ENCODE data around the gene PBX2.

DNA sequence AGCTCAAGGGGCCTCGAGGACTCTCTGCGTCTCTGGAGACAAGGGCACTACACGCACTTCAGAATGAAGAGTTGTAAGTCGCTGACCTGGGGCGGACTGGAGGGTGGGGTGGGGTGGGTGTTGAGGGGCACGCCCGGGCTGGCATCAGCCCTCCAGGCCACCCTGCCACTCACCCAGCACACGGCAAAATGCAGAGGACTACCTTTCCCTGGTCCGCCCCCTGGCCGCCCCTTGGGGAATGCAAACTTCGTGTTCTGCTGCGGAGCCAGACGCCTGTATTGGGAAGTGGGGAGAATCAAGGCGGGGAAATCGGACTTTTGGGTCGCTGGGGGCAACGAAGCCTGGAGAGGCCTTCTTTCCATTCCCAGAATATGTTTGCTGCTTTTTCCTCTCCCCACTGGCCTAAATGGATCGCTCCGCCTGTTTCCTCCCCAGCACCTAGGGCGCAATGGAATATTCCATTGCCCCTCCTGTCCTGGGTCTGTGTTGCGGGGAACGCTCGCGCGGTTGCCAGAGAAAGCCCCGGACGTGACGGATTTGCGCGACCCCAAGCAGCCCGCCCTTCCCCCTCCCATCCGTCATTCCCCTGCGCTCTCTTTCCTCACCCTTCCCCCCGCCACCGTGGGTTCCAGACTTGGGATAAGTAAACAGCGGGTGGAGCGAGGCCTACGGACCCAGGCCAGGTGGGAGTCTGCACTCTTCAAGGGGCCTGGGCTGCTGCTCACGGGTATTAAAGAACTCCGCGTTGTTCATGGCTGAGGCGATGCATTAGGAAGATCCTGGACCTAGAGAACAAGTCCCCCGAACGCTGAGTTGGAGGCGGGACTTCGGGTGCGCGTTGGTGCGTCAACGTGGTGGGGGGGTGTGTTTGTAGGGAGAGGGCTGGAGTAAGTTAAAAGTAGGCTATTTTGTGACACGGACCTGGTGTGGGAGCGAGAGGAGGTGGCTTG lies 36.2 kb downstream of the PBX2 start, which contains the start of gene PPT2:
- TF ChIP-seq REST (IDR thresholded peaks at IDR 0.05; ENCODE audit: insufficient replicate concordance, low read depth) (no peak), GABPA (IDR thresholded peaks at IDR 0.05; ENCODE audit: low read depth) (no peak), POLR2AphosphoS5 (IDR thresholded peaks at IDR 0.05; ENCODE audit: low read depth) (no peak), SPI1 (IDR thresholded peaks at IDR 0.05; ENCODE audit: borderline replicate concordance, low read depth) (no peak)
- TF ChIP-seq, protein P1, sequence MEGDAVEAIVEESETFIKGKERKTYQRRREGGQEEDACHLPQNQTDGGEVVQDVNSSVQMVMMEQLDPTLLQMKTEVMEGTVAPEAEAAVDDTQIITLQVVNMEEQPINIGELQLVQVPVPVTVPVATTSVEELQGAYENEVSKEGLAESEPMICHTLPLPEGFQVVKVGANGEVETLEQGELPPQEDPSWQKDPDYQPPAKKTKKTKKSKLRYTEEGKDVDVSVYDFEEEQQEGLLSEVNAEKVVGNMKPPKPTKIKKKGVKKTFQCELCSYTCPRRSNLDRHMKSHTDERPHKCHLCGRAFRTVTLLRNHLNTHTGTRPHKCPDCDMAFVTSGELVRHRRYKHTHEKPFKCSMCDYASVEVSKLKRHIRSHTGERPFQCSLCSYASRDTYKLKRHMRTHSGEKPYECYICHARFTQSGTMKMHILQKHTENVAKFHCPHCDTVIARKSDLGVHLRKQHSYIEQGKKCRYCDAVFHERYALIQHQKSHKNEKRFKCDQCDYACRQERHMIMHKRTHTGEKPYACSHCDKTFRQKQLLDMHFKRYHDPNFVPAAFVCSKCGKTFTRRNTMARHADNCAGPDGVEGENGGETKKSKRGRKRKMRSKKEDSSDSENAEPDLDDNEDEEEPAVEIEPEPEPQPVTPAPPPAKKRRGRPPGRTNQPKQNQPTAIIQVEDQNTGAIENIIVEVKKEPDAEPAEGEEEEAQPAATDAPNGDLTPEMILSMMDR (IDR thresholded peaks at IDR 0.05; ENCODE audit: insufficient read depth, low read length): no peak
